HepG2 (cell line): ENCODE measurements around the gene ANP32B. TPM values are rescaled to one million over a fixed set of nuclear protein-coding genes. Genes with fewer than 3 reads are reported as not detected.
A peak's percentile ranks its signal among the peaks of the same experiment; 100 is the strongest.

Experiments
- AFF4 ChIP-seq: sonication (generic); formaldehyde crosslinking; IDR thresholded peaks from 2 replicates; pipeline ENCODE4 v1.4.0; 2020; ENCODE audit warnings: missing genetic modification reagents
- ARNT2 ChIP-seq: sonication (generic); formaldehyde crosslinking; IDR thresholded peaks from 2 replicates; pipeline ENCODE4 v1.8.0; 2022; ENCODE audit warnings: mild to moderate bottlenecking, low read depth, missing genetic modification reagents, moderate library complexity
- ARNTL ChIP-seq: sonication (generic); formaldehyde crosslinking; IDR thresholded peaks from 2 replicates; pipeline ENCODE4 v1.4.0; 2020; ENCODE audit warnings: mild to moderate bottlenecking, missing genetic modification reagents
- HDAC6 ChIP-seq: fragments of 200-600 bp; sonication (generic); IDR thresholded peaks from 2 replicates; pipeline ENCODE4 v1.7.0; 2017; ENCODE audit warnings: mild to moderate bottlenecking, antibody characterized with exemption, low read length, low read depth
- HMGXB4 ChIP-seq, 2 experiments: sonication (generic) in 1 of 2; formaldehyde crosslinking in 1 of 2; IDR thresholded peaks; 2 replicates each; pipeline versions ENCODE4 v1.4.0 to v1.6.1; 2018 to 2020; ENCODE audit warnings: missing genetic modification reagents in 2 of 2, borderline replicate concordance in 1 of 2, low read depth in 1 of 2, mild to moderate bottlenecking in 1 of 2, missing biosample characterization in 1 of 2
- MIER3 ChIP-seq: IDR thresholded peaks from 2 replicates; pipeline ENCODE4 v1.6.1; 2016; ENCODE audit warnings: missing compliant biosample characterization, borderline replicate concordance
- NFE2L2 ChIP-seq: fragments of 150-350 bp; IDR thresholded peaks from 2 replicates; pipeline ENCODE4 v1.6.1; 2014; ENCODE audit warnings: low read length
- RAD21 ChIP-seq: fragments of 450-650 bp; formaldehyde crosslinking; IDR thresholded peaks from 2 replicates; pipeline ENCODE4 v1.5.0; 2020; ENCODE audit warnings: mild to moderate bottlenecking
- SRF ChIP-seq: IDR thresholded peaks from 2 replicates; pipeline ENCODE4 v1.6.1; 2011; ENCODE audit warnings: mild to moderate bottlenecking, low read depth, low read length, moderate library complexity
- TOPORS ChIP-seq: sonication (generic); formaldehyde crosslinking; IDR thresholded peaks from 2 replicates; pipeline ENCODE4 v1.8.0; 2023; ENCODE audit warnings: mild to moderate bottlenecking, missing genetic modification reagents
- YY1 ChIP-seq: IDR thresholded peaks from 2 replicates; pipeline ENCODE4 v1.6.1; 2011; ENCODE audit warnings: low read length, low read depth, moderate library complexity, mild to moderate bottlenecking; ENCODE audit not compliant: insufficient read depth, insufficient replicate concordance
- ZFAT ChIP-seq: sonication (generic); formaldehyde crosslinking; conservative IDR thresholded peaks from 2 replicates; pipeline ENCODE4 v1.8.1; 2023; ENCODE audit warnings: missing genetic modification reagents, inconsistent platforms
- ZNF333 ChIP-seq: sonication (generic); formaldehyde crosslinking; IDR thresholded peaks from 2 replicates; pipeline ENCODE4 v1.4.0; 2020; ENCODE audit warnings: mild to moderate bottlenecking, missing genetic modification reagents, borderline replicate concordance
- ZNF501 ChIP-seq: sonication (generic); formaldehyde crosslinking; IDR thresholded peaks from 2 replicates; pipeline ENCODE4 v1.5.1; 2020; ENCODE audit warnings: mild to moderate bottlenecking, moderate library complexity, missing genetic modification reagents
- ZNF510 ChIP-seq: sonication (generic); formaldehyde crosslinking; IDR thresholded peaks from 2 replicates; pipeline ENCODE4 v1.4.0; 2020; ENCODE audit warnings: low read depth, mild to moderate bottlenecking, missing genetic modification reagents
- ZNF512 ChIP-seq: sonication (generic); formaldehyde crosslinking; IDR thresholded peaks from 2 replicates; pipeline ENCODE4 v1.4.0; 2020; ENCODE audit warnings: mild to moderate bottlenecking, missing genetic modification reagents
- ZNF644 ChIP-seq: IDR thresholded peaks from 2 replicates; pipeline ENCODE4 v1.6.1; 2016; ENCODE audit warnings: low read depth
- ZNF772 ChIP-seq: sonication (generic); formaldehyde crosslinking; IDR thresholded peaks from 2 replicates; pipeline ENCODE4 v1.5.0; 2020; ENCODE audit warnings: mild to moderate bottlenecking, missing genetic modification reagents
- ZNF800 ChIP-seq: sonication (generic); formaldehyde crosslinking; IDR thresholded peaks from 2 replicates; pipeline ENCODE4 v1.4.0; 2020; ENCODE audit warnings: missing genetic modification reagents
- ZNF816 ChIP-seq: sonication (generic); formaldehyde crosslinking; IDR thresholded peaks from 2 replicates; pipeline ENCODE4 v1.8.0; 2022; ENCODE audit warnings: missing genetic modification reagents, mild to moderate bottlenecking, borderline replicate concordance
- polyA plus RNA-seq, 8 experiments: library from polyadenylated mRNA; depleted of rRNA in 3 of 8; stranded (reverse) in 7 of 8; unstranded in 1 of 8; fragments of >200 nt; fragmentation: Illumina TruSeq in 4 of 8; extraction: Trizol in 4 of 8; gene quantifications; 2 replicates each; pipeline versions ENCODE4 v1.2.1 to v1.2.3, GENCODE V29; 2011 to 2016; ENCODE audit warnings: low read depth in 4 of 8, missing spikeins in 1 of 8, mixed read lengths in 1 of 8; ENCODE audit not compliant: insufficient read depth in 1 of 8
- total RNA-seq, 5 experiments: library from RNA; depleted of rRNA; stranded (reverse); fragments of >200 nt; fragmentation: Illumina TruSeq; extraction: Trizol; gene quantifications; 2 replicates each; pipeline ENCODE4 v1.2.3, GENCODE V29; 2016; ENCODE audit warnings: low read depth in 1 of 5

ANP32B gene
- total and polyA plus RNA-seq, 2 of the 13 experiments (the other 11 are each of a cell fraction or from before 2014, with no cell fraction given): 22.1 to 37.5 TPM

- TF ChIP-seq ZNF772 (CRISPR knock-in tag) (peak; percentile 48; the same call in 1 of the 2 replicates), ZFAT (CRISPR knock-in tag) (0 out of 2 replicates have a peak, but pooled peaks have one; percentile 13), ZNF501 (CRISPR knock-in tag) (0 out of 2 replicates have a peak, but pooled peaks have one; percentile 28), ARNT2 (CRISPR knock-in tag) (peak; percentile 52; the same call in 1 of the 2 replicates), MIER3 (CRISPR knock-in tag) (0 out of 2 replicates have a peak, but pooled peaks have one; percentile 27), TOPORS (CRISPR knock-in tag) (peak; percentile 17), ZNF333 (CRISPR knock-in tag) (no peak), AFF4 (0 out of 2 replicates have a peak, but pooled peaks have one; percentile 40), YY1 (peak; percentile 61), HMGXB4 (CRISPR knock-in tag; IDR thresholded peaks at IDR 0.05; ENCODE audit: borderline replicate concordance in 1 of 2, low read depth in 1 of 2) (peak in 1 of 2 experiments; percentile 59; a peak in 1 of 4 replicates), NFE2L2 (no peak), RAD21 (CRISPR knock-in tag) (no peak), ZNF510 (CRISPR knock-in tag) (no peak), ZNF800 (CRISPR knock-in tag) (no peak), ZNF512 (CRISPR knock-in tag) (no peak), ARNTL (CRISPR knock-in tag) (no peak), SRF (no peak), ZNF644 (CRISPR knock-in tag) (no peak), ZNF816 (CRISPR knock-in tag) (0 out of 2 replicates have a peak, but pooled peaks have one; percentile 51), HDAC6 (no peak)
Measured at GRCh38 chr9:97985058-97985861, 2.1 kb downstream of the ANP32B start (continued).
